NT2/D1 (cell line): ENCODE results near the gene BST2.

ENCODE experiments used
- DNase-seq: peaks from one replicate; pipeline ENCODE4 v3.0.0-alpha.2; 2011; ENCODE audit warnings: low read depth, low spot score
- H3K27me3 ChIP-seq: 2 replicates; pipeline ENCODE4 v1.6.0; 2011; ENCODE audit warnings: mild to moderate bottlenecking; ENCODE audit not compliant: insufficient read length, insufficient read depth
- H3K36me3 ChIP-seq: 2 replicates; pipeline ENCODE4 v1.6.1; 2011; ENCODE audit warnings: mild to moderate bottlenecking, low read length, mixed read lengths; ENCODE audit not compliant: insufficient read depth, insufficient read length
- H3K4me1 ChIP-seq: 2 replicates; pipeline ENCODE4 v1.5.1; 2011; ENCODE audit not compliant: insufficient read depth, insufficient read length
- H3K4me3 ChIP-seq: 2 replicates; pipeline ENCODE4 v1.5.1; 2011; ENCODE audit warnings: low read depth; ENCODE audit not compliant: insufficient read length
- H3K9ac ChIP-seq: 2 replicates; pipeline ENCODE4 v1.6.0; 2011; ENCODE audit warnings: low read depth; ENCODE audit not compliant: insufficient read length
- H3K9me3 ChIP-seq: 2 replicates; pipeline ENCODE4 v1.5.1; 2011; ENCODE audit warnings: mild to moderate bottlenecking, low read length; ENCODE audit not compliant: insufficient read depth
- SUZ12 ChIP-seq: IDR thresholded peaks from 2 replicates; pipeline ENCODE4 v1.6.1; 2011; ENCODE audit not compliant: insufficient read length, insufficient read depth; ENCODE audit errors: extremely low read depth
- YY1 ChIP-seq: IDR thresholded peaks from 2 replicates; pipeline ENCODE4 v1.6.1; 2011; ENCODE audit not compliant: insufficient read length, insufficient read depth
- ZNF274 ChIP-seq: IDR thresholded peaks from 2 replicates; pipeline ENCODE4 v1.6.1; 2011; ENCODE audit warnings: mild to moderate bottlenecking, low read depth, low read length

The BST2 gene

DNA sequence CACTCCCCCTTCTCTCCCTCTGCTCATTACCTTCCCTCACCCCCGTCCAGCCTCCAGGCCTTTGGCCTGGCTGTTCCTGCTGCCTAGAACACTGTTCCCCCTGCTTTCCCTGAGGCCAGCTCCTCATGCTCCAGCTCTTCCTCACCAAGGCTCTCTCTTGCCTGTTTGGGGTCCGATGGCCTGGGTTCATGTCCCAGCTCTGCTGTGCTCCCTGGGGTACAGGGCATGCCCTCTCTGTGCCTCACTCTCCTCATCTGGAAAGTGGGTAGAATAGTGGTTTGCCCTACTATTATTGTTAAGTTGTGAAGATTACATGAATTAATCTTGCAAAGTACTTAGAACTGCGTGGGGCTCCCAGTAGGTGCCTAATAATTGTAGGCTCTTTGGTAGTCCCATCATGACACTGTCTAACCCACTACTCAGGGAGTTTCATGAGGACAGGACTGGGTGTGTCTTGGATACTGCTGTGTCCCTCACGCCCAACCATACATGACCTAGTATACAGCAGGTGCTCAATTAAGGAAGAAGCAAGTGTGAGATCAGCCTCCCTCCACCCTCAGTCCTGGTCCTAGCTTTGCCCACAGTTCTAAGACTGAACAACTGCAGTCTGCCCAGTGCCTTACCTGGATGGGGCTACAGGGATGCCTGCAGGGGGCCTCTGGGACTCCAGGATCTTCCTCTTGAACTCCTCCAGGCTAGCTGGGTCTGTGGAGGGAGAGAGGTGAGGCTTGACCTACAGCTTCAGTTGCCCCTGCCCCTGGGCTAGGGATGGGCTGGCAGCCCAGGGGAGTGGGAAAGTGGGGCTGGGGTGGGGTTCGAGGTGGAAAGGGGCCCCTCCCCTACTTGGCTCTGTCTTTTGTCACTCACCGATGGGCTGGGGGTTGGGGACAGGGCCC, 45.3 kb downstream of the BST2 start:
- Histone ChIP-seq H3K27me3 (no peaks in the 10 kb centered on the region), H3K9me3 (no peaks in the 10 kb centered on the region), H3K36me3 (no peaks in the 10 kb centered on the region), H3K4me1 (peaks cover 4% of the 10 kb centered on the region), H3K4me3 (no peak overlapping the region), H3K9ac (peak overlapping the region; percentile 26)
- TF ChIP-seq YY1 (no peak), SUZ12 (no peak), ZNF274 (no peak)
- DNase-seq: no peak

DNA sequence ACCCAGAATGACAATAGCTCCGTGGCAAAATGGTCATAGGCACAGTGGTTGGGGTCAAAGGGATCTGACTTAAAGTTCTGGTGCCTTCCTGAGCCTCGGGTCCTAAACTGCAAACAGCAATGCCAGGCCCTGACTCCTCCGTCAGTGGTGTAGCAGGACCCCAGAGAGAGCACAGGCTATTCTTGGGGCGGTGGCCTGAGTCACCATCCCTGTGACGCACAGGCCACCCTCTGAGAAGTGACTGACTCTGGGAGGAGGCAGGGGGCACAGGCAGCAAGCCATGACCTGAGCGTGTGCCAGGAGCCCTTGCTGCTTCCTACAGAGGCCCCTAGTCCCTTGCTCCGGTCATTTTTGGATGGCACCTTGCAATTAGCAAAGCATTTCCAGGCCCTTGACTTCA, 47.0 kb downstream of the BST2 start:
- no peaks in the 10 kb centered on the region for H3K36me3 ChIP-seq
- peak overlapping the region; percentile 42 for H3K9ac ChIP-seq
- TF ChIP-seq YY1 (no peak), SUZ12 (no peak)
- H3K4me1 ChIP-seq: peaks cover 4% of the 10 kb centered on the region
- H3K9me3 ChIP-seq: no peaks in the 10 kb centered on the region
- no peak overlapping the region for H3K4me3 ChIP-seq
- no peak for DNase-seq
- no peaks in the 10 kb centered on the region for H3K27me3 ChIP-seq

DNA sequence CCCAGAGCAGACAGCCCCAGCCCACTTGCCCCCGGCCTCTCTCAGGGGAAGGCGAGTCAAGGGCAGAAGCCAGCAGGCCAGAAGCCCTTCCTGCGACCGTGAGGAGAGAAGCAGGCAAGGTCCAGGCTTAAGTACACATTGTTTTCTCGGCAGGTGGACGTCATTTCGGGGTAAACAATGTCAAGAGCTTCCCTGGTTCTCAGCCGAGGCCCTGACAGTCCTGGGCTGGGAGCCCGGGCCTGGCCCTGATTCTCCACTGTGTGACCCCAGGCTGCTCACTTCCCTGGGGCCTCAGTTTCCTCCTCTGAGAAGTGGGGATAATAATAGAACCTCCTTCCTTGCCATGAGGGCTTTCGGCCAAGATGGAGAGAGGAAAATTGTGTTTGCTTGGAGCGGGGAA, 47.7 kb downstream of the BST2 start:
- Histone ChIP-seq H3K4me3 (no peak overlapping the region), H3K9ac (no peak overlapping the region), H3K36me3 (no peaks in the 10 kb centered on the region), H3K27me3 (no peaks in the 10 kb centered on the region), H3K4me1 (peaks cover 4% of the 10 kb centered on the region), H3K9me3 (no peaks in the 10 kb centered on the region)
- DNase-seq: no peak
- TF ChIP-seq ZNF274: no peak

DNA sequence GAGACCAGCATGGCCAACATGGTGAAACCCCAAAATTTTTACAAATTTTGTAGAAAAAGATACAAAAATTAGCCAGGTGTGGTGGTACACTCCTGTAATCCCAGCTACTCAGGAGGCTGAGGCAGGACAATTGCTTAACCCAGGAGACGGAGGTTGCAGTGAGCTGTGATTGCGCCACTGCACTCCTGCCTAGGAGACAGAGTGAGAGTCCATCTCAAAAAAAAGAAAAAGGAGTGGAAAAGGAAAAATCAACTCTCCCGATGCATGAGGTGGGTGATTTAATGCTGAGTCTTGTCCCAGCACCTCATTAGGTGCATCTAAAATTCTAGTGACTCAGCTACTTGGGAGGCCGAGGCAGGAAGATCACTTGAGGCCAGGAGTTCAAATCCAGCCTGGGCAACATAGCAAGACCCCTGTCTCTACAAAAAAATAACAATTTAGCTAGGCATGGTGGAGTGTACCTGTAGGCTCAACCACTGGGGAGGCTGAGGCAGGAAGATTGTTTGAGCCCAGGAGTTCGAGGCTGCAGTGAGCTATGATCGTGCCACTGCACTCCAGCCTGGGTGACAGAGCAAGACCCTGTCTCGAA, 48.3 kb downstream of the BST2 start:
- no peaks in the 10 kb centered on the region for H3K36me3 ChIP-seq
- TF ChIP-seq SUZ12: no peak
- TF ChIP-seq YY1: no peak
- no peak for TF ChIP-seq ZNF274
- H3K4me3 ChIP-seq: no peak overlapping the region
- no peak for DNase-seq
- peaks cover 4% of the 10 kb centered on the region for H3K4me1 ChIP-seq
- no peaks in the 10 kb centered on the region for H3K9me3 ChIP-seq
- H3K27me3 ChIP-seq: no peaks in the 10 kb centered on the region
- no peak overlapping the region for H3K9ac ChIP-seq

DNA sequence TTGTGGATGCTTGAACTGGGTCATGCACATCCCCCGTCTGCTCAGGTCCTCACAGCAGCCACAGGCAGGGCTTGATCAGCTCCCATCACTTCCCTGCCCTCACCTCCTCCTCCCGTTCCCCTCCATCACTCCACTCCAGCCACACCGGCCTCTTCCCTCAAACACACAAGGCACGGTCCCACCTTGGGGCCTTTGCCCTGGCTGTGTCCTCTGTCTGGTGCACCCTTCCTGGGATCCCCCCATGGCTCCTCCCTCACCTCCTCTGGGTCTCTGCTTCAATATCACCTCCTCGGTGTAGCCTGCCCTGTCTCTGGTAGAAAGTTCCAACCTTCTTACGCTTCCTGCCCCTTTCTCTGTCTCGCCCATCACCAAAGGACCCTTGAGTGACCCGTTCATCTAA, 52.0 kb downstream of the BST2 start:
- Histone ChIP-seq H3K36me3 (no peaks in the 10 kb centered on the region), H3K9me3 (no peaks in the 10 kb centered on the region), H3K27me3 (no peaks in the 10 kb centered on the region), H3K4me1 (no peaks in the 10 kb centered on the region), H3K4me3 (no peak overlapping the region), H3K9ac (no peak overlapping the region)
- TF ChIP-seq SUZ12 (no peak), ZNF274 (no peak), YY1 (no peak)
- DNase-seq: no peak
